B cell (primary cell): ENCODE results near the gene ABCD4. TPM values are rescaled to one million over a fixed set of nuclear protein-coding genes. Genes with fewer than 3 reads are reported as not detected.
"Not testable (repeated sequence)": the region's sequence is repeated elsewhere in the genome, so short reads cannot be mapped to it uniquely, and the experiment has no call there.

Experiments used
- ATAC-seq: fragments of 200-7000 bp; cut with Tn5 transposase; one replicate; pipeline ENCODE4 v1.10.0; 2021; ENCODE audit warnings: low read depth, mild to moderate bottlenecking, moderate number of reproducible peaks, moderate library complexity
- CTCF ChIA-PET: fragments of 350-600 bp; sonication (Branson Sonifier 250); formaldehyde crosslinking; loops from one replicate; lab custom pipeline; 2021; ENCODE audit warnings: antibody characterized with exemption, inconsistent platforms; lab: Charles Lee
- POLR2A ChIA-PET: fragments of 350-600 bp; sonication (Branson Sonifier 250); formaldehyde crosslinking; loops from one replicate; lab custom pipeline; 2021; ENCODE audit warnings: antibody characterized with exemption; lab: Charles Lee
- DNase-seq: peaks from one replicate; pipeline ENCODE4 v3.0.0; 2013
- H2AFZ ChIP-seq: 2 replicates; pipeline ENCODE4 v1.6.1; 2012; ENCODE audit warnings: mild to moderate bottlenecking, low read depth, low read length; ENCODE audit not compliant: insufficient read depth, poor library complexity, severe bottlenecking
- H3K27ac ChIP-seq, 2 donors: 1 replicate in 1 of 2; 2 replicates in 1 of 2; pipeline ENCODE4 v1.5.1; 2012 to 2013; ENCODE audit warnings: low read length in 2 of 2, mild to moderate bottlenecking in 2 of 2, moderate library complexity in 1 of 2
- H3K27me3 ChIP-seq, 4 experiments: fragments of 200-600 bp in 1 of 4; sonication (generic) in 1 of 4; replicated peaks in 1 of 4; 1 replicate in 2 of 4; 2 replicates in 2 of 4; pipeline versions ENCODE4 v1.6.1 to v1.7.0; 2013 to 2016; ENCODE audit warnings: low read length in 3 of 4, mild to moderate bottlenecking in 2 of 4, mixed read lengths in 1 of 4, moderate library complexity in 1 of 4; ENCODE audit not compliant: insufficient read depth in 4 of 4, control insufficient read depth in 3 of 4; ENCODE audit errors: control extremely low read depth in 1 of 4
- H3K36me3 ChIP-seq, 2 experiments: replicated peaks in 1 of 2; 1 replicate in 1 of 2; 2 replicates in 1 of 2; pipeline versions ENCODE4 v1.6.1 to v1.7.1; 2013; ENCODE audit warnings: low read length in 1 of 2; ENCODE audit not compliant: insufficient read depth in 2 of 2, control insufficient read depth in 1 of 2; ENCODE audit errors: control extremely low read depth in 1 of 2, extremely low read depth in 1 of 2
- H3K4me1 ChIP-seq, 2 donors: fragments of 200-600 bp in 1 of 2; sonication (generic) in 1 of 2; 1 replicate in 1 of 2; 2 replicates in 1 of 2; pipeline versions ENCODE4 v1.5.1 to v1.6.1; 2013 to 2017; ENCODE audit warnings: low read length in 2 of 2; ENCODE audit not compliant: control insufficient read depth in 2 of 2, insufficient read depth in 2 of 2
- H3K4me2 ChIP-seq: replicated peaks from 2 replicates; pipeline ENCODE3; 2012; ENCODE audit warnings: mild to moderate bottlenecking, low read depth, low read length; ENCODE audit not compliant: poor library complexity, severe bottlenecking
- H3K4me3 ChIP-seq, 5 experiments: fragments of 200-600 bp in 1 of 5; sonication (generic) in 1 of 5; 1 replicate in 3 of 5; 2 replicates in 2 of 5; pipeline versions ENCODE4 v1.5.1 to v1.7.0; 2011 to 2016; ENCODE audit warnings: low read length in 4 of 5, mild to moderate bottlenecking in 4 of 5, low read depth in 2 of 5, control low read depth in 1 of 5, moderate library complexity in 1 of 5; ENCODE audit not compliant: insufficient read depth in 1 of 5; ENCODE audit errors: control extremely low read depth in 1 of 5, extremely low read depth in 1 of 5
- H3K79me2 ChIP-seq: fragments of 200-600 bp; sonication (generic); one replicate; pipeline ENCODE4 v1.6.0; 2016; ENCODE audit warnings: low read length; ENCODE audit not compliant: control insufficient read depth, insufficient read depth
- H3K9ac ChIP-seq: fragments of 200-600 bp; sonication (generic); 2 replicates; pipeline ENCODE4 v1.6.1; 2017; ENCODE audit warnings: mild to moderate bottlenecking, low read length, moderate library complexity
- H3K9me3 ChIP-seq, 3 donors: one replicate each; pipeline versions ENCODE4 v1.6.1 to v1.7.1; 2013; ENCODE audit warnings: low read length in 2 of 3; ENCODE audit not compliant: control insufficient read depth in 2 of 3, insufficient read depth in 1 of 3; ENCODE audit errors: control extremely low read depth in 1 of 3
- H4K20me1 ChIP-seq: 2 replicates; pipeline ENCODE4 v1.6.0; 2012; ENCODE audit warnings: mild to moderate bottlenecking, low read length; ENCODE audit not compliant: insufficient read depth, control insufficient read depth, poor library complexity, severe bottlenecking
- H3K27ac Mint-ChIP-seq: one replicate; pipeline ENCODE4 v1.8.0; 2021; ENCODE audit warnings: mixed read lengths
- H3K27me3 Mint-ChIP-seq: one replicate; pipeline ENCODE4 v1.8.0; 2021; ENCODE audit warnings: mixed read lengths
- H3K4me1 Mint-ChIP-seq: one replicate; pipeline ENCODE4 v1.8.0; 2021; ENCODE audit warnings: mixed read lengths
- H3K4me3 Mint-ChIP-seq: one replicate; pipeline ENCODE4 v1.8.0; 2021; ENCODE audit warnings: mixed read lengths
- H3K9me3 Mint-ChIP-seq: one replicate; pipeline ENCODE4 v1.8.0; 2022; ENCODE audit warnings: mixed read lengths; ENCODE audit not compliant: insufficient read depth
- CTCF ChIP-seq: fragments of 200-600 bp; IDR thresholded peaks from one replicate; pipeline ENCODE4 v1.8.0; 2022; ENCODE audit warnings: antibody characterized with exemption, mild to moderate bottlenecking
- EZH2 ChIP-seq: IDR thresholded peaks from 2 replicates; pipeline ENCODE4 v1.6.1; 2012; ENCODE audit warnings: borderline replicate concordance, low read depth, mild to moderate bottlenecking, moderate library complexity, low read length; ENCODE audit not compliant: insufficient read depth, poor library complexity, severe bottlenecking
- WGBS: methylation state at CpG from one replicate; pipeline ENCODE4 v1.1.5; 2013; ENCODE audit warnings: missing lambda C conversion rate; ENCODE audit not compliant: insufficient coverage; 5-methylcytosine and 5-hydroxymethylcytosine counted together
- intact Hi-C: fragments of 100-400 bp; cut with micrococcal nuclease; formaldehyde crosslinking; loops from one replicate; pipeline ENCODE4 v1.10.0; 2022
- polyA plus RNA-seq: library from polyadenylated mRNA; depleted of rRNA; stranded (reverse); fragments of >200 nt; gene quantifications from 2 replicates; pipeline ENCODE4 v1.2.3, GENCODE V29; 2012
- total RNA-seq, 2 donors: library from RNA; stranded (reverse); fragments of 120-200 nt in 1 of 2; gene quantifications; 1 replicate in 1 of 2; 2 replicates in 1 of 2; pipeline versions ENCODE4 v1.2.3 to v1.2.4, GENCODE V29; 2013 to 2022

ABCD4 gene
- total and polyA plus RNA-seq, 2 donors (not counting 1 experiment from before 2014, with no cell fraction given) = 90.0 to 125 TPM

DNA sequence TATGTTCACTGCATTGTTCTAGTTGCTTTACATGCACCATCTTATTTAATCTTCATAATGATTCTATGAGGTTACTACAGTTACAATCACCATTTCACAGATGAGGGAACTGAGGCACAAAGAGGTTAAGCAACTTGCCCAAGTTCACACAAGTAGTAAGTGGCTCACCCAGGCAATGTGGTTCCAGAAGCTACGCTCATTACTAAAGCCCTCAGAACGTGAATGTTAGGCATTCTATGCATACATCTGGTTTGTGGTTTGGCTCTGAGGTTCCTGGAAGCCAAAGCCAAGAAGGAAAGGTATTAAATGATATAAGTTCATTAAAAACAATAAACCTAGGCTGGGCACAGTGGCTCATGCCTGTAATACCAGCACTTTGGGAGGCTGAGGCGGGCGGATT, 31.2 kb upstream of the ABCD4 start:
- Histone ChIP-seq H3K79me2 (no peaks in the 10 kb centered on the region), H3K9ac (no peak overlapping the region), H3K36me3 (no peaks in the 10 kb centered on the region), H3K9me3 (no peaks in the 10 kb centered on the region), H3K4me2 (no peak overlapping the region), H3K27ac (no peak overlapping the region), H3K4me1 (no peaks in the 10 kb centered on the region), H3K4me3 (no peak overlapping the region), H2AFZ (no peak overlapping the region), H3K27me3 (no peaks in the 10 kb centered on the region), H4K20me1 (no peaks in the 10 kb centered on the region)
- ATAC-seq (no peak), DNase-seq (no peak)
- ChIA-PET POLR2A (interaction anchor here (0.7 kb wide), 1 partner anchor 10 kb away, joined by 3 read pairs; no protein-coding TSS in a partner anchor), CTCF (no interaction called here)
- H3K27ac Mint-ChIP-seq = no peak overlapping the region
- peaks cover 11% of the 10 kb centered on the region for H3K27me3 Mint-ChIP-seq
- no peak for TF ChIP-seq CTCF
- TF ChIP-seq EZH2 = no peak
- no peaks in the 10 kb centered on the region for H3K9me3 Mint-ChIP-seq
- H3K4me3 Mint-ChIP-seq = no peak overlapping the region
- H3K4me1 Mint-ChIP-seq = no peaks in the 10 kb centered on the region
- no CpG with 5 or more reads among the region's 4 CpGs for WGBS
- intact Hi-C loops = no loop called here

GRCh38 chr14:74329950-74330552, 27.3 kb upstream of the ABCD4 start:
- ATAC-seq, H3K27ac ChIP-seq, H4K20me1 ChIP-seq, H3K9me3 Mint-ChIP-seq, H3K36me3 ChIP-seq, CTCF ChIA-PET, H3K4me1 Mint-ChIP-seq, H3K9ac ChIP-seq, H3K4me3 ChIP-seq, H2AFZ ChIP-seq, H3K9me3 ChIP-seq, intact Hi-C loops, H3K4me3 Mint-ChIP-seq, DNase-seq, H3K4me1 ChIP-seq, H3K27me3 ChIP-seq, POLR2A ChIA-PET, H3K79me2 ChIP-seq, H3K27ac Mint-ChIP-seq, H3K4me2 ChIP-seq: not testable (repeated sequence)
- H3K27me3 Mint-ChIP-seq = peaks cover 14% of the 10 kb centered on the region
- 93% methylated on average over 3 of the region's 9 CpGs for WGBS
